Activated CD8-positive, alpha-beta memory T cell treated with anti-CD3 and anti-CD28 coated beads, Interleukin-2, amount 10 ng/mL, durations not matched to agents 7 days and 5 days (primary cell): Measurements from ENCODE around the gene WDFY1. TPM values are rescaled to one million over a fixed set of nuclear protein-coding genes. Genes with fewer than 3 reads are reported as not detected.
"Not testable (repeated sequence)": the region's sequence is repeated elsewhere in the genome, so short reads cannot be mapped to it uniquely, and the experiment has no call there.

ENCODE experiments used
- ATAC-seq: fragments of 150-1000 bp; cut with Tn5 transposase; one replicate; pipeline ENCODE4 v1.10.0; 2021; ENCODE audit warnings: moderate library complexity
- CTCF ChIA-PET: fragments of 350-600 bp; sonication (Branson Sonifier 250); formaldehyde crosslinking; loops from one replicate; lab custom pipeline; 2021; ENCODE audit warnings: antibody characterized with exemption; lab: Charles Lee
- DNase-seq: peaks from one replicate; pipeline ENCODE4 v3.0.0-alpha.2; 2020
- H3K27ac Mint-ChIP-seq: one replicate; pipeline ENCODE4 v1.8.0; 2021; ENCODE audit warnings: mild to moderate bottlenecking, mixed read lengths
- H3K27me3 Mint-ChIP-seq: one replicate; pipeline ENCODE4 v1.8.0; 2021; ENCODE audit warnings: mixed read lengths
- H3K36me3 Mint-ChIP-seq: one replicate; pipeline ENCODE4 v1.8.0; 2021; ENCODE audit warnings: mild to moderate bottlenecking, mixed read lengths
- H3K4me1 Mint-ChIP-seq: one replicate; pipeline ENCODE4 v1.8.0; 2021; ENCODE audit warnings: mixed read lengths
- H3K4me3 Mint-ChIP-seq: one replicate; pipeline ENCODE4 v1.8.0; 2021; ENCODE audit warnings: mild to moderate bottlenecking, moderate library complexity, mixed read lengths
- H3K9me3 Mint-ChIP-seq: one replicate; pipeline ENCODE4 v1.8.0; 2022; ENCODE audit warnings: low read depth, mixed read lengths
- total RNA-seq, 2 experiments: library from RNA; stranded (reverse); gene quantifications; one replicate each; pipeline ENCODE4 v1.2.3, GENCODE V29; 2021

Gene WDFY1
- total RNA-seq, 2 experiments from 2014 or later, result 29.2 to 55.0 TPM

GRCh38 chr2:223894968-223895367, 50.2 kb downstream of the WDFY1 start:
- H3K9me3 Mint-ChIP-seq, result no peaks in the 10 kb centered on the region
- no peak overlapping the region for H3K4me3 Mint-ChIP-seq
- H3K27me3 Mint-ChIP-seq, result no peaks in the 10 kb centered on the region
- peaks cover 62% of the 10 kb centered on the region for H3K36me3 Mint-ChIP-seq
- DNase-seq (no peak), ATAC-seq (no peak)
- peaks cover 31% of the 10 kb centered on the region for H3K4me1 Mint-ChIP-seq
- H3K27ac Mint-ChIP-seq, result no peak overlapping the region
- CTCF ChIA-PET, result no interaction called here

GRCh38 chr2:223894009-223894408, 51.1 kb downstream of the WDFY1 start:
- H3K36me3 Mint-ChIP-seq, result peaks cover 63% of the 10 kb centered on the region
- H3K27me3 Mint-ChIP-seq, result no peaks in the 10 kb centered on the region
- no peak overlapping the region for H3K27ac Mint-ChIP-seq
- CTCF ChIA-PET, result no interaction called here
- DNase-seq (no peak), ATAC-seq (no peak)
- H3K4me1 Mint-ChIP-seq, result peaks cover 33% of the 10 kb centered on the region
- H3K9me3 Mint-ChIP-seq, result no peaks in the 10 kb centered on the region
- no peak overlapping the region for H3K4me3 Mint-ChIP-seq

GRCh38 chr2:223890721-223891120, 54.4 kb downstream of the WDFY1 start:
- ATAC-seq (no peak), DNase-seq (no peak)
- Mint-ChIP-seq H3K27me3 (no peaks in the 10 kb centered on the region), H3K9me3 (no peaks in the 10 kb centered on the region), H3K36me3 (peaks cover 60% of the 10 kb centered on the region), H3K27ac (no peak overlapping the region), H3K4me1 (peaks cover 12% of the 10 kb centered on the region), H3K4me3 (no peak overlapping the region)
- CTCF ChIA-PET, result no interaction called here

GRCh38 chr2:223889229-223889628, 55.9 kb downstream of the WDFY1 start:
- Mint-ChIP-seq H3K4me3 (no peak overlapping the region), H3K27ac (no peak overlapping the region), H3K4me1 (peaks cover 12% of the 10 kb centered on the region), H3K9me3 (no peaks in the 10 kb centered on the region), H3K36me3 (peaks cover 64% of the 10 kb centered on the region), H3K27me3 (no peaks in the 10 kb centered on the region)
- CTCF ChIA-PET, result no interaction called here
- ATAC-seq (no peak), DNase-seq (no peak)

- peak overlapping the region; percentile 32 for H3K27ac Mint-ChIP-seq
- peaks cover 61% of the 10 kb centered on the region for H3K36me3 Mint-ChIP-seq
Observed at GRCh38 chr2:223888251-223888650, 56.9 kb downstream of the WDFY1 start.

GRCh38 chr2:223887127-223887526, 58.0 kb downstream of the WDFY1 start:
- no peak for DNase-seq
- Mint-ChIP-seq H3K27me3 (no peaks in the 10 kb centered on the region), H3K9me3 (no peaks in the 10 kb centered on the region), H3K27ac (no peak overlapping the region), H3K4me1 (peaks cover 20% of the 10 kb centered on the region), H3K4me3 (no peak overlapping the region), H3K36me3 (peaks cover 62% of the 10 kb centered on the region)
- CTCF ChIA-PET, result no interaction called here
- no peak for ATAC-seq

More at GRCh38 chr2:223888251-223888650, 56.9 kb downstream of the WDFY1 start:
- no peaks in the 10 kb centered on the region for H3K27me3 Mint-ChIP-seq
- no peaks in the 10 kb centered on the region for H3K9me3 Mint-ChIP-seq
- H3K4me1 Mint-ChIP-seq, result peaks cover 13% of the 10 kb centered on the region
- H3K4me3 Mint-ChIP-seq, result no peak overlapping the region
- CTCF ChIA-PET, result no interaction called here
- ATAC-seq (no peak), DNase-seq (no peak)

DNA sequence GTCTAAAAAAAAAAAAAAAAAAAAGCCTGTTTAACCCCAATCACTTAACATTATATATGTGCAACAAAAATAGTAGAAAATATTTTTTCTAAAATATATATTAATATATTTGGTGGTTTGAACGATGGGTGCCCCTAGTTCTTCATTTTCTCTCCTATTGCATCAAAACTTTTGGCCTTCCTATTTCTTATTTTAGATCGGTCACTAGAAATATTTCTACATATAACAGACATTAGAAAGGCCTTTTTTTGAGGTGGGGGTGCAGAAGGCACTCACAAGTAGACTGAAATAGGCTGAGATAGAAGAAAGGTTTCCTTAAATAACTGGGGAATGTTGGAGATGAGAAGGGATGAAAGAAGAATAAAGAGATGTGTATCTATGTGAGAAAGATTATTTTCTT, 58.4 kb downstream of the WDFY1 start:
- ATAC-seq (no peak), DNase-seq (no peak)
- Mint-ChIP-seq H3K36me3 (peaks cover 66% of the 10 kb centered on the region), H3K27ac (peak overlapping the region; percentile 2), H3K4me1 (peaks cover 23% of the 10 kb centered on the region), H3K4me3 (no peak overlapping the region), H3K27me3 (no peaks in the 10 kb centered on the region), H3K9me3 (no peaks in the 10 kb centered on the region)
- CTCF ChIA-PET, result no interaction called here

GRCh38 chr2:223884399-223884798, 60.7 kb downstream of the WDFY1 start:
- no peaks in the 10 kb centered on the region for H3K27me3 Mint-ChIP-seq
- H3K9me3 Mint-ChIP-seq, result no peaks in the 10 kb centered on the region
- ATAC-seq, result peak; percentile 16
- DNase-seq, result no peak
- H3K4me3 Mint-ChIP-seq, result no peak overlapping the region
- H3K4me1 Mint-ChIP-seq, result peaks cover 31% of the 10 kb centered on the region
- peak overlapping the region; percentile 36 for H3K27ac Mint-ChIP-seq
- peaks cover 57% of the 10 kb centered on the region for H3K36me3 Mint-ChIP-seq
- CTCF ChIA-PET, result no interaction called here

GRCh38 chr2:223882715-223883114, 62.4 kb downstream of the WDFY1 start:
- no peaks in the 10 kb centered on the region for H3K9me3 Mint-ChIP-seq
- CTCF ChIA-PET, result interaction anchor here (1.1 kb wide), 1 partner anchor 59 kb away, joined by 5 read pairs; no protein-coding TSS in a partner anchor

GRCh38 chr2:223880796-223881195, 64.3 kb downstream of the WDFY1 start:
- peak overlapping the region; percentile 75 for H3K27ac Mint-ChIP-seq
- no peak for DNase-seq
- ATAC-seq, result no peak
- H3K9me3 Mint-ChIP-seq, result no peaks in the 10 kb centered on the region
- H3K36me3 Mint-ChIP-seq, result peaks cover 62% of the 10 kb centered on the region
- CTCF ChIA-PET, result interaction anchor here (2.4 kb wide), 1 partner anchor 120 kb away, joined by 8 read pairs; no protein-coding TSS in a partner anchor
- H3K4me3 Mint-ChIP-seq, result no peak overlapping the region
- peaks cover 23% of the 10 kb centered on the region for H3K4me1 Mint-ChIP-seq
- no peaks in the 10 kb centered on the region for H3K27me3 Mint-ChIP-seq

More at GRCh38 chr2:223882715-223883114, 62.4 kb downstream of the WDFY1 start:
- Mint-ChIP-seq H3K36me3 (peaks cover 58% of the 10 kb centered on the region), H3K4me3 (no peak overlapping the region), H3K27me3 (no peaks in the 10 kb centered on the region), H3K27ac (peak overlapping the region; percentile 75), H3K4me1 (peaks cover 28% of the 10 kb centered on the region)
- DNase-seq (no peak), ATAC-seq (no peak)

DNA sequence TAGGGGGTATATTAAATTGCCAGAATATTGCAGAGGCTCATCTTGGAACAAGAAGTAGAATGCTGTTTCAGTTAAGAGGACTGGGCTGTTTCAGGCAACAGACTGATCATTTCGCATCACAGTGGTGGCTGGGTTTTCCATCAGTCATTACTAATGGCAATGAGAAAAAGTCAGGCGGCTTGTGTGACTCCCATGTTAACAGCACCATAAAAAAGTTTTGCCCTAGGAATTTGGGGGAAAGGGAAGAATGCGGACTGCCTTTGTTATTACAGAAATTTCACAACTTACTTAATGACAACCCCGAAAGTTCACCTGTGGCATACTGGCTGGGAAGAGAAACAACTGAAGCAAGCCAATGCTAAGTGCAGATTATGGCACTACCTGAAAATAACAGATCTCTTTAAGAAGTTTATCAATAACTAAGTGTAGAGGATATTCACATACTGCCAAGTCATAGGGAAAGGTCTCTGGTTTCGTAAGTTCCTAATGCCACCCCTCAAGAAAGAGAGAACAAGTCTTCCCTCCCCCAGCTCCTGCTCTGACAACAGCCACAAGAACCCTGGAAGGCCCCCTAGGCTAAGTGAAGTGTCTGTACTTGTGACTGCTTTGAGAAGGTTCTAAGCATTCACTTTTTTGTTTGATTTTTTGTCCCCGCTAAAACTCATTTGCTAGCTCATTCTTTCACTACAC, 67.3 kb downstream of the WDFY1 start:
- Mint-ChIP-seq H3K27me3 (no peaks in the 10 kb centered on the region), H3K4me3 (no peak overlapping the region), H3K36me3 (peaks cover 56% of the 10 kb centered on the region), H3K9me3 (no peaks in the 10 kb centered on the region), H3K4me1 (peaks cover 14% of the 10 kb centered on the region), H3K27ac (no peak overlapping the region)
- DNase-seq, result no peak
- ATAC-seq, result no peak
- CTCF ChIA-PET, result no interaction called here

DNA sequence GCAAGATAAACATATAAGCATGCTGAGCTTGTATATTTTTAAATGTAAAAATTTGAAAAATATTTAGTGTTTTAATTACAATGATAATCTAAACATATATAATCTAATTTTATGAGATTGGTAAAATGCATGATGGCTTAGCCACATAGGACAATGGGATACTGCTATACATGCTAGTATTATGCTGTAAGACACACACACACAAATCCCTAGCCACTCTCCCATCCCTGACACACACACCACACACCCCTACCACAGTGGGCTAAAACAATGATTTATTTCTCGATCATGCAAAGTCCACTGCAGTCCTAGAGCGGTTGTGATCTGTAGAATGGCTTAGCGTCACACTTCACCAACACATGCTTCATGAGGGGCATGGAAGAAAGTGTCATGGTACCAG, 71.5 kb downstream of the WDFY1 start:
- Mint-ChIP-seq H3K9me3 (no peaks in the 10 kb centered on the region), H3K4me3 (no peak overlapping the region), H3K36me3 (peaks cover 48% of the 10 kb centered on the region), H3K4me1 (no peaks in the 10 kb centered on the region), H3K27ac (no peak overlapping the region), H3K27me3 (no peaks in the 10 kb centered on the region)
- CTCF ChIA-PET, result interaction anchor here (0.9 kb wide), 1 partner anchor 8 kb away, joined by 3 read pairs; no protein-coding TSS in a partner anchor
- DNase-seq (no peak), ATAC-seq (no peak)

- not testable (repeated sequence) for H3K4me1 Mint-ChIP-seq, H3K4me3 Mint-ChIP-seq, H3K27me3 Mint-ChIP-seq, H3K9me3 Mint-ChIP-seq, H3K27ac Mint-ChIP-seq, ATAC-seq, DNase-seq
- CTCF ChIA-PET, result interaction anchor here (1.3 kb wide), 1 partner anchor 97 kb away, joined by 3 read pairs; no protein-coding TSS in a partner anchor
- peaks cover 40% of the 10 kb centered on the region for H3K36me3 Mint-ChIP-seq
Observed at GRCh38 chr2:223872772-223873171, 72.4 kb downstream of the WDFY1 start.

DNA sequence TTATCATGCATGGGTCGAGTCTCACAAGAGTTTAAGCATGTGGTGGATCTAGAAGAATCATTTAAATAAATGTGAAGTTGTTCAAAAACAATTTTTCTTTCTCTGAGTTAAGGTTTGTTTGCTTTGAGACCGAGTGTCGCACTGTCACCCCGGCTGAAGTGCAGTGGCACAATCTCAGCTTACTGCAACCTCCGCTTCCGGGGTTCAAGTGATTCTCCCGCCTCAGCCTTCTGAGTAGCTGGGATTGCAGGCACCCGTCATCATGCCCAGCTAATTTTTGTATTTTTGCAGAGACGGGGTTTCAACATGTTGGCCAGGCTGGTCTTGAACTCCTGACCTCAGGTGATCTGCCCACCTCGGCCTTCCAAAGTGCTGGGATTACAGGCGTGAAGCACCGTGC, 73.5 kb downstream of the WDFY1 start:
- CTCF ChIA-PET, result interaction anchor here (1.3 kb wide), 1 partner anchor 98 kb away, joined by 3 read pairs; no protein-coding TSS in a partner anchor
- DNase-seq, H3K27ac Mint-ChIP-seq, H3K4me3 Mint-ChIP-seq, H3K27me3 Mint-ChIP-seq, ATAC-seq, H3K9me3 Mint-ChIP-seq: not testable (repeated sequence)
- Mint-ChIP-seq H3K36me3 (peaks cover 29% of the 10 kb centered on the region), H3K4me1 (peaks cover 14% of the 10 kb centered on the region)
